ENCODE data around the gene ALKBH3.

The ALKBH3 gene

DNA sequence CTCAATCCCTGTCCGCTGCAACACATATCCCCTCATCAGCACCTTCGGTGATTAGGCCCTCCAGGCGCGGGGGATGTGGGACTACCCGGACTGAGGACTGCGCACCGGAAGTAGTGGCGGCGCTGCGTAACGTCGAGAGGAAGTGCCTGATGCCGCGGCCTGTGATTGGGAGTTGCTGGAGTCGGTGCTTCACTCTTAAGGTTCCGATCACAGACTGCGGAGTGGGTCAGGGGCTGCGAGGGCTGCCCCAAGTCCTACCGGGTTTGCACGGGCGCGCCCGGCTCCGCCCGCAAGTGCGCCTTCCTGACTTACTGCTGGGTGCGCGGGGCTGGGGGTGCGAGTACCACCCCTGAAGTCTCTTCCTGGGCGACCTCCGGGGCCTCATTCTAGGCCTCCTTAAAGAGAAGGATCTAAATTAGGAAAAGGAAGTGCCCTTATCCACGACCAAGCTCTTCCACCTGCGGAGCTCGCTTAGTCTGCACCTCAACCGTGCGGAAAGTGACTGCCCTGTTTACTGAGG, at the start of gene ALKBH3:
TSS of gene ALKBH3 (plus strand) at position 192 of the 520 bp plus-strand sequence. CDS start 1,822 bp downstream, outside the sequence.
- no peaks in the 10 kb centered on the region for H3K9me3 ChIP-seq (ENCODE audit: low read length)
- H3K27me3 ChIP-seq (ENCODE audit: control insufficient read depth in 1 of 2, insufficient read depth in 2 of 2, low read length in 2 of 2), result no peaks in the 10 kb centered on the region
- H3K4me3 ChIP-seq (ENCODE audit: low read depth in 1 of 2, low read length in 2 of 2), result peak within 1 kb of the TSS; percentile 93
- peak within 1 kb of the TSS; percentile 93 for H3K9ac ChIP-seq (ENCODE audit: low read length)
- H3K36me3 ChIP-seq (ENCODE audit: insufficient read depth, low read length), result peaks cover 27% of the 10 kb centered on the region
- H3K27ac ChIP-seq (ENCODE audit: low read depth, low read length), result no peak within 1 kb of the TSS
- peaks cover 19% of the 10 kb centered on the region for H3K4me1 ChIP-seq (ENCODE audit: insufficient read depth, low read length)

DNA sequence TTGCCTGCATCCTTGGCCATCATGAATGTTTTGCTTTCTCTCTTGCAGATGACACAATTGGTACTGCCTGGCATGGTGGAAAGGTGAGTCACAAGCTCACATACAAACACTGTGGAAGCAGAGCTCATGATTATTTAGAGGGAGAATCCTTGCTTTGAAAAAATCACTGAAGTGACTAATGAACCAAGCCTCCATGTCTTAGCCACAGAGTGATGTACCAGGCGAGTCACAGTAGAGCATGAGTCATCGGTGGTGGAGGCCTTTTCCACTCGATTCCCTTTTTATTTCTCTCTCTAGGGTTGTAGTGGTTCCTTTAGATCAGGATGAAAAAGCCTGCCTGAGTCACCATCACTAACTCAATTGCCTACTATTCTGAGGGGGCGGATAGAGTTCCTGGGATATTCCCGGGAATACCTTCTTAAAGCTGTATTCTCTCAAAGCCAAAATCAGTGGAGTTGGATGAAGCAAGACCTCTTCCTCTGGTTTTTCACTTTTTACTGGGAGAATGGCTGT, 49.6 kb upstream of the ALKBH3 start:
- Histone ChIP-seq H3K36me3 (ENCODE audit: insufficient read depth, low read length) (no peaks in the 10 kb centered on the region), H3K9me3 (ENCODE audit: low read length) (no peaks in the 10 kb centered on the region), H3K4me3 (ENCODE audit: low read depth in 1 of 2, low read length in 2 of 2) (no peak overlapping the region), H3K27ac (ENCODE audit: low read depth, low read length) (no peak overlapping the region), H3K27me3 (ENCODE audit: control insufficient read depth in 1 of 2, insufficient read depth in 2 of 2, low read length in 2 of 2) (no peaks in the 10 kb centered on the region), H3K4me1 (ENCODE audit: insufficient read depth, low read length) (no peaks in the 10 kb centered on the region), H3K9ac (ENCODE audit: low read length) (no peak overlapping the region)

DNA sequence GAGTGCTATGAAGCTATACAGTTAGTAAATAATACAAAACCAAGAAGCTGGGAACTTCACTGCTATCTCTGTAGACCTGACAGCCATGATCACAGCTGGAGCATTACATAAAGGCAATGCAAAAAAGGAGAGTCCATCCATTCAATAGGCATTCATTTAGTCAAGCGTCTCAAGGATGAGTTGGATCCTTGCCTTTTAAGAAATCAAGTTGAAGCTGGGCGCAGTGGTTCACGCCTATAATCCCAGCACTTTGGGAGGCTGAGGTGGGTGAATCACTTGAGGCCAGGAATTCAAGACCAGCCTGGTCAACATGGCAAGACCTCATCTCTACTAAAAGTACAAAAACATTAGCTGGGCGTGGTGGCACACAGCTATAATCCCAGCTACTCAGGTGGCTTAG, 48.1 kb upstream of the ALKBH3 start:
- Histone ChIP-seq H3K4me3 (ENCODE audit: low read depth in 1 of 2, low read length in 2 of 2) (no peak overlapping the region), H3K9me3 (ENCODE audit: low read length) (no peaks in the 10 kb centered on the region), H3K4me1 (ENCODE audit: insufficient read depth, low read length) (no peaks in the 10 kb centered on the region), H3K27me3 (ENCODE audit: control insufficient read depth in 1 of 2, insufficient read depth in 2 of 2, low read length in 2 of 2) (no peaks in the 10 kb centered on the region), H3K36me3 (ENCODE audit: insufficient read depth, low read length) (no peaks in the 10 kb centered on the region), H3K9ac (ENCODE audit: low read length) (no peak overlapping the region), H3K27ac (ENCODE audit: low read depth, low read length) (no peak overlapping the region)

DNA sequence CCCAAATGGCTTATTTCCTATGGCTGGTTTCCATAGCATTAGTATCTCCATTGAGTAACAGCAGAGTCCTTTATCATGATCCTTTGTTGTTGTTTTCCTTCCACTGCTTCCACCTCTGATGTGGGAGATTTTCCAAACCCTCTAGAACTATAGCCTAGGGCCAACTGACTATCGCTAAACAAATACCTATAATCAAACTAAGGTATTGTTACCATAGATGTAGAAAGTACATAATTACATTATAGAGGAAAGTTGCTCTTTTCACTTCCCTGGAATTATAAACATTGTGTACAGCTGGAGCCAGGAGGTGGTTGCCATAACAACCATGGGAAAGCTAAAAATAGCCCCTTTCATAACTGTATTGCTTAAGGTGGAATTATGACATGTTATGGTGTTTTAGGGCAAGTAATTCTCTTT, 47.0 kb upstream of the ALKBH3 start:
- no peaks in the 10 kb centered on the region for H3K27me3 ChIP-seq (ENCODE audit: control insufficient read depth in 1 of 2, insufficient read depth in 2 of 2, low read length in 2 of 2)
- H3K9ac ChIP-seq (ENCODE audit: low read length), result no peak overlapping the region
- no peaks in the 10 kb centered on the region for H3K9me3 ChIP-seq (ENCODE audit: low read length)
- H3K36me3 ChIP-seq (ENCODE audit: insufficient read depth, low read length), result no peaks in the 10 kb centered on the region
- H3K4me3 ChIP-seq (ENCODE audit: low read depth in 1 of 2, low read length in 2 of 2), result no peak overlapping the region
- H3K27ac ChIP-seq (ENCODE audit: low read depth, low read length), result no peak overlapping the region
- H3K4me1 ChIP-seq (ENCODE audit: insufficient read depth, low read length), result no peaks in the 10 kb centered on the region

DNA sequence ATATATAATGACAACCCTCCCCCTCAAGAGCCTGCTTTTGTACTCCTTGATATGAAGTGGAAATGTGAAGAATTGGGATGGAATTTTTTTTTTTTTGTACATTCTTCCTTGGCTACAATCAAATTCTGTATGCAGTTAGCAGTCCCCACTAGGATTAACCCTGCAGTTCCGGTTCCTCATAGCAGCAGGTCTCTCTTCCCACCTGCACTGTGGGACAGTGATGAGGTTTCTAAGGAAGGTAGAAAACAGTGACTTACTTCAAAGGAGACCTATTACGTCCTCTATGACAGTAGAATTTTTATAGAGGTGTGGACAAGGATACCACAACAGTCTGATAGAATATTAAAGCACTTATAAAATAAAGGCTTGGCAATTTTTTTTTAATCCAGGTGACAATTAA, 46.3 kb upstream of the ALKBH3 start:
- Histone ChIP-seq H3K27me3 (ENCODE audit: control insufficient read depth in 1 of 2, insufficient read depth in 2 of 2, low read length in 2 of 2) (no peaks in the 10 kb centered on the region), H3K9ac (ENCODE audit: low read length) (no peak overlapping the region), H3K4me1 (ENCODE audit: insufficient read depth, low read length) (no peaks in the 10 kb centered on the region), H3K27ac (ENCODE audit: low read depth, low read length) (no peak overlapping the region), H3K4me3 (ENCODE audit: low read depth in 1 of 2, low read length in 2 of 2) (no peak overlapping the region), H3K9me3 (ENCODE audit: low read length) (no peaks in the 10 kb centered on the region), H3K36me3 (ENCODE audit: insufficient read depth, low read length) (no peaks in the 10 kb centered on the region)

DNA sequence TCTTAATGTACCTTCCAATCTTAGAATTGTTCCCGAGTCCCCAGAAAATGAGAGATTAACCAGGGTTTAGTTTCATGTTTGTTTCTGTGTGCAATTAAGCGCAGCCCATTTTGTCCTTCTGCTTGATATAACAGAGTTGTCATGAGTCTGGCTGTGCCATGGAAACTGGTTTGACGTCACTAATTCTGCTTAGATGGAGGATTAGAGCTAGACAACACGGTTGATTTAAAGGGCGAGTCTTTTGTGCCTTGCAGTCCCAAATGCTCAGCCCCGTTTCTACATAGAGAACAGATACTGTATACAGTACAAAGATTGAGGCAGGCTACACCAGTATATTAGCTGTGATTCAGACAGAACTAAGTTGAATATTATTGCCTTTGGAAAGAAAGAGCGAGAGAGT, 45.5 kb upstream of the ALKBH3 start:
- Histone ChIP-seq H3K4me1 (ENCODE audit: insufficient read depth, low read length) (no peaks in the 10 kb centered on the region), H3K9me3 (ENCODE audit: low read length) (no peaks in the 10 kb centered on the region), H3K36me3 (ENCODE audit: insufficient read depth, low read length) (no peaks in the 10 kb centered on the region), H3K27ac (ENCODE audit: low read depth, low read length) (no peak overlapping the region), H3K27me3 (ENCODE audit: control insufficient read depth in 1 of 2, insufficient read depth in 2 of 2, low read length in 2 of 2) (no peaks in the 10 kb centered on the region), H3K9ac (ENCODE audit: low read length) (no peak overlapping the region), H3K4me3 (ENCODE audit: low read depth in 1 of 2, low read length in 2 of 2) (no peak overlapping the region)

DNA sequence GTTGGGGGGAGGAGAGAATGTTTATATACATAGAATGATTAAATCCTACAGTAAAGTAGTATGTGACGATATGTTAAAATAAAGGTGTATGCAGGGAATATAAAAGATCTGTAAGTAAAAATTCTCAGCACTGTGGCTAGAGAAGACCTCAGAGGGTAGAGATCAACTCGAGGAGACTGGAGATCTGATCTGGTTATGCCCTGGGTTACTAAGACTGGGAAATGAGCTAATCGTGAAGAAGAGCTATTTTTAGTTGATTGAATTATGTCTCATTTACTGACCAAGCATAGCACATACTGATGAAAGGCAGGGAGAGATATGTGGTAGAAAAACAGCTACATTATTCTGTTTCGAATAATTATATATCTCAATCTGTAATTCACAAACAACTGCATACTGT, 42.8 kb upstream of the ALKBH3 start:
- Histone ChIP-seq H3K9ac (ENCODE audit: low read length) (no peak overlapping the region), H3K4me1 (ENCODE audit: insufficient read depth, low read length) (no peaks in the 10 kb centered on the region), H3K4me3 (ENCODE audit: low read depth in 1 of 2, low read length in 2 of 2) (no peak overlapping the region), H3K9me3 (ENCODE audit: low read length) (no peaks in the 10 kb centered on the region), H3K27me3 (ENCODE audit: control insufficient read depth in 1 of 2, insufficient read depth in 2 of 2, low read length in 2 of 2) (no peaks in the 10 kb centered on the region), H3K36me3 (ENCODE audit: insufficient read depth, low read length) (no peaks in the 10 kb centered on the region), H3K27ac (ENCODE audit: low read depth, low read length) (no peak overlapping the region)

DNA sequence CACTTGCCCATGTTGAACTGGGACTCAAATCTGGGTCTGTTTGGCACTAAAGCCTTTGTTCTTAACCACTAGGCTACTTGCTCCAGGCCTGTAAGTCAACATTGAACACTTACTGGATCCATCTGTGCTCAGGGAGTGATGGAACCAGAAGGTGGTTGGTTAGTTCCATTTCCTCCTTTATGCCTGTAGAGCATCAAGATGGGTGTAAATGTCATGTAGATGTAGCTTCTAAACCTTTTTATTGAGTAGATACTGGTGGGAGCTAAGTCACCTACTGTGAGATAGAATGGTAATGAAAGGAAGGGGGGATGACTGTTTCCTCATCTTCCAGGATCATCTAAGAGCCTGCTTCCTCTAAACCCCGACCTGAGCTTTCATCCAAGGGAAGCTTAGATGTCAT, 38.6 kb upstream of the ALKBH3 start:
- no peak overlapping the region for H3K27ac ChIP-seq (ENCODE audit: low read depth, low read length)
- no peaks in the 10 kb centered on the region for H3K27me3 ChIP-seq (ENCODE audit: control insufficient read depth in 1 of 2, insufficient read depth in 2 of 2, low read length in 2 of 2)
- H3K36me3 ChIP-seq (ENCODE audit: insufficient read depth, low read length), result no peaks in the 10 kb centered on the region
- H3K9me3 ChIP-seq (ENCODE audit: low read length), result no peaks in the 10 kb centered on the region
- no peak overlapping the region for H3K4me3 ChIP-seq (ENCODE audit: low read depth in 1 of 2, low read length in 2 of 2)
- H3K4me1 ChIP-seq (ENCODE audit: insufficient read depth, low read length), result no peaks in the 10 kb centered on the region
- no peak overlapping the region for H3K9ac ChIP-seq (ENCODE audit: low read length)

DNA sequence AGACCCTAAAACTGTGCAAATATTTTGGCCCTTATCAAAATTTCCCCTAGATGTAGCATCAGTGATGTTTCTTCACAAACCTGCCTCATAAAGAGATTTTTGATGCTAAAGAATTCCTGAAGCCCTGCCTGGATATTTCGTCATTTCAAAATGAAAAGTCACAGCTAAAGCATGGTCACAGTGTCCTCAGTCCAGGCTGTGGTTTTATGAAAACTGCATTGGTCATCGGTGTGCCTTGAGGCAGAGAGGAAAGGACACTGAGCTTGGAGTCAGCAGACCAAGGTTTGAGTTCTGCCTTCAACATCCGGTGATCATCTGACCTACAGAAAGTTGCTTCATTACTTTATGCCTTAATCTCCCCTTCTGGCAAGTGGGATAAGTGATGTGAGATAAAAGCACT, 34.8 kb upstream of the ALKBH3 start:
- Histone ChIP-seq H3K27me3 (ENCODE audit: control insufficient read depth in 1 of 2, insufficient read depth in 2 of 2, low read length in 2 of 2) (no peaks in the 10 kb centered on the region), H3K9ac (ENCODE audit: low read length) (no peak overlapping the region), H3K9me3 (ENCODE audit: low read length) (no peaks in the 10 kb centered on the region), H3K4me1 (ENCODE audit: insufficient read depth, low read length) (no peaks in the 10 kb centered on the region), H3K27ac (ENCODE audit: low read depth, low read length) (no peak overlapping the region), H3K36me3 (ENCODE audit: insufficient read depth, low read length) (no peaks in the 10 kb centered on the region), H3K4me3 (ENCODE audit: low read depth in 1 of 2, low read length in 2 of 2) (no peak overlapping the region)

DNA sequence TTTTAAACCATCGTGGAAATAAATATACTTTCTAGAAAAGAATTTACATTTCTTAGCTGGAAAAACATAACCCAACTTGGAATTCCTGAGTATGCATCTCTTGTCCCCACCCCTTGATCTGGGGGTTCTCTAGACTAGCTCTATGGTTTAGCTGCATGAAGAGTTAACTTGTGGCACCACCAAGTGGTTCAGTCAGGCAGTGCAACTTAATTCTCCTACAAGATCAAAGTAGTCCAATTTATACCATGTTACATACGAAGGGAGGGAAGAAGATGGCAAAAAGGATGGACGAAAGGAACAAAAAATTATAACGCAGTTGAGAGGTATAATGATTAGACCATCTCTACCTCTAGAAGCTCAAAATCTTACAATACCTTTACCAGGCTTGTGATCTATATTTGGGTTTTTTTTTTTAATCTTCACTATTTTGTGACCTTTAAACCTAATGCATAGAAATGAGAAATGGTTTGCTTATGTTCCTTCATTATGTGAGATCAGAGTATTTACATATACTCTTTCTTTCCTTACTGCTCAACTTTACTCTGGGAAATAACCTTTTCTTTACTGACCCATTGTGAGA, 28.5 kb upstream of the ALKBH3 start:
- H3K27ac ChIP-seq (ENCODE audit: low read depth, low read length), result no peak overlapping the region
- no peaks in the 10 kb centered on the region for H3K4me1 ChIP-seq (ENCODE audit: insufficient read depth, low read length)
- no peak overlapping the region for H3K9ac ChIP-seq (ENCODE audit: low read length)
- no peaks in the 10 kb centered on the region for H3K27me3 ChIP-seq (ENCODE audit: control insufficient read depth in 1 of 2, insufficient read depth in 2 of 2, low read length in 2 of 2)
- H3K4me3 ChIP-seq (ENCODE audit: low read depth in 1 of 2, low read length in 2 of 2), result no peak overlapping the region
- no peaks in the 10 kb centered on the region for H3K36me3 ChIP-seq (ENCODE audit: insufficient read depth, low read length)
- no peaks in the 10 kb centered on the region for H3K9me3 ChIP-seq (ENCODE audit: low read length)

DNA sequence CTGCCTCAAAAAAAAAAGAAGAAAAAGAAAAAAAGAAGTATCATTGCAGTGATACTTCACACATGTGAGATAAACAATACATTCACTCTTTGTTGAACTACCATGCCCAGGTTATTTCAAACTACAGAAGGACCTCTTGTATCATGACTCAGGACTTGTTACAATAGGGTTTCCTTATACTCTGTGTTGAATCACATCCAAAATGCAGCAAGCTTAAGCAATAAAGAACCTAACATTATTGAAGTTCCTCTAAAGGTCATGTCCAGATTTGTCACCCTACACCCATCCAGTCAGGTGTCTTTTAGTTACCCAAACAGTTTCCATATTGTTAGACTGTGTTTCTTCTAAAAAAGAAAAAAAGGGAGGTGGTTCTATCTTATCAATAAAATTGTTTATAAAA, 26.9 kb upstream of the ALKBH3 start:
- Histone ChIP-seq H3K9ac (ENCODE audit: low read length) (no peak overlapping the region), H3K4me1 (ENCODE audit: insufficient read depth, low read length) (no peaks in the 10 kb centered on the region), H3K27ac (ENCODE audit: low read depth, low read length) (no peak overlapping the region), H3K9me3 (ENCODE audit: low read length) (no peaks in the 10 kb centered on the region), H3K27me3 (ENCODE audit: control insufficient read depth in 1 of 2, insufficient read depth in 2 of 2, low read length in 2 of 2) (no peaks in the 10 kb centered on the region), H3K36me3 (ENCODE audit: insufficient read depth, low read length) (no peaks in the 10 kb centered on the region), H3K4me3 (ENCODE audit: low read depth in 1 of 2, low read length in 2 of 2) (no peak overlapping the region)

DNA sequence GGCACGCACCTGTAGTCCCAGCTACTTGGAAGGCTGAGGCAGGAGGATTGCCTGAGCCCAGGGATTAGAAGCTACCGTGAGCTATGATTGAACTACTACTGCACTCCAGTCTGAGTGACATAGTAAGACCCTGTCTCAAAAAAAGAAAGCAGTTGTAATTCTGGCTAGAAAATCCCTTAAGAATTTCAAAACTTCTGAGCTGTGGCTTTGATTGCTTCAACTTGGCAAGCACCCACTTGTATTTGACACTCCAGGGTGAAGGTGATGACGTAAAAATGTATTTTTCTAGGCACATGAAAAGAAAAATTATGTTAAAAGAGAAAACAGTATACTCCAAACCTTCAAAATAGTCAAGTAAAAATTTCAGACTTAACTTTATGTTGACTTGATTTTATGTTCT, 23.6 kb upstream of the ALKBH3 start:
- no peak overlapping the region for H3K4me3 ChIP-seq (ENCODE audit: low read depth in 1 of 2, low read length in 2 of 2)
- H3K9me3 ChIP-seq (ENCODE audit: low read length), result no peaks in the 10 kb centered on the region
- H3K36me3 ChIP-seq (ENCODE audit: insufficient read depth, low read length), result no peaks in the 10 kb centered on the region
- H3K4me1 ChIP-seq (ENCODE audit: insufficient read depth, low read length), result no peaks in the 10 kb centered on the region
- H3K27ac ChIP-seq (ENCODE audit: low read depth, low read length), result no peak overlapping the region
- no peaks in the 10 kb centered on the region for H3K27me3 ChIP-seq (ENCODE audit: control insufficient read depth in 1 of 2, insufficient read depth in 2 of 2, low read length in 2 of 2)
- no peak overlapping the region for H3K9ac ChIP-seq (ENCODE audit: low read length)
